HG02943 (cell line): ENCODE results near the gene SSBP4.
"Not testable (repeated sequence)": the region's sequence is repeated elsewhere in the genome, so short reads cannot be mapped to it uniquely, and the experiment has no call there.

ENCODE experiments used
- ATAC-seq: cut with Tn5 transposase; IDR thresholded peaks from one replicate; pipeline ENCODE4 v1.9.1; 2021; ENCODE audit warnings: mild to moderate bottlenecking, low read depth, moderate library complexity; ENCODE audit not compliant: unreplicated experiment

SSBP4 gene

GRCh38 chr19:18392926-18393325 is 26.3 kb upstream of the SSBP4 start:
- ATAC-seq, result no peak

GRCh38 chr19:18393836-18394235 is 25.4 kb upstream of the SSBP4 start:
- ATAC-seq, result no peak

- no peak for ATAC-seq
Measured at GRCh38 chr19:18396471-18397241, 22.5 kb upstream of the SSBP4 start.

- ATAC-seq, result no peak
Measured at GRCh38 chr19:18397242-18398202, 21.7 kb upstream of the SSBP4 start, which contains the start of gene LRRC25. TSS of gene LRRC25 (minus strand) at chr19:18397622. CDS start at chr19:18396963, 659 bp downstream.

- ATAC-seq, result no peak
Measured at GRCh38 chr19:18399008-18399407, 20.2 kb upstream of the SSBP4 start.

GRCh38 chr19:18401580-18402112 is 17.6 kb upstream of the SSBP4 start:
- no peak for ATAC-seq

GRCh38 chr19:18402455-18403248 is 16.5 kb upstream of the SSBP4 start:
- not testable (repeated sequence) for ATAC-seq

- ATAC-seq, result not testable (repeated sequence)
Measured at GRCh38 chr19:18405754-18406153, 13.4 kb upstream of the SSBP4 start.

GRCh38 chr19:18406749-18407148 is 12.4 kb upstream of the SSBP4 start:
- no peak for ATAC-seq

GRCh38 chr19:18408053-18408476 is 11.1 kb upstream of the SSBP4 start:
- ATAC-seq, result no peak

GRCh38 chr19:18412610-18413239 is 6.5 kb upstream of the SSBP4 start:
- ATAC-seq, result no peak

- no peak for ATAC-seq
Measured at GRCh38 chr19:18414504-18415177, 4.6 kb upstream of the SSBP4 start.

GRCh38 chr19:18415178-18415867 is 3.9 kb upstream of the SSBP4 start:
- no peak for ATAC-seq

GRCh38 chr19:18416778-18417249 is 2.4 kb upstream of the SSBP4 start:
- no peak for ATAC-seq

GRCh38 chr19:18417250-18418028 is 1.8 kb upstream of the SSBP4 start:
- ATAC-seq, result no peak

- no peak for ATAC-seq
Measured at GRCh38 chr19:18418029-18418482, 1.1 kb upstream of the SSBP4 start.

GRCh38 chr19:18418483-18419194 is 559 bp upstream of the SSBP4 start:
- no peak for ATAC-seq
